ENCODE results near the gene PAX4. TPM values are rescaled to one million over a fixed set of nuclear protein-coding genes. Genes with fewer than 3 reads are reported as not detected.

PAX4 gene
- total RNA-seq, 4 donors from 2014 or later = not detected

GRCh38 chr7:127648986-127649385 lies 31.0 kb upstream of the PAX4 start:
- TF ChIP-seq, protein P1, sequence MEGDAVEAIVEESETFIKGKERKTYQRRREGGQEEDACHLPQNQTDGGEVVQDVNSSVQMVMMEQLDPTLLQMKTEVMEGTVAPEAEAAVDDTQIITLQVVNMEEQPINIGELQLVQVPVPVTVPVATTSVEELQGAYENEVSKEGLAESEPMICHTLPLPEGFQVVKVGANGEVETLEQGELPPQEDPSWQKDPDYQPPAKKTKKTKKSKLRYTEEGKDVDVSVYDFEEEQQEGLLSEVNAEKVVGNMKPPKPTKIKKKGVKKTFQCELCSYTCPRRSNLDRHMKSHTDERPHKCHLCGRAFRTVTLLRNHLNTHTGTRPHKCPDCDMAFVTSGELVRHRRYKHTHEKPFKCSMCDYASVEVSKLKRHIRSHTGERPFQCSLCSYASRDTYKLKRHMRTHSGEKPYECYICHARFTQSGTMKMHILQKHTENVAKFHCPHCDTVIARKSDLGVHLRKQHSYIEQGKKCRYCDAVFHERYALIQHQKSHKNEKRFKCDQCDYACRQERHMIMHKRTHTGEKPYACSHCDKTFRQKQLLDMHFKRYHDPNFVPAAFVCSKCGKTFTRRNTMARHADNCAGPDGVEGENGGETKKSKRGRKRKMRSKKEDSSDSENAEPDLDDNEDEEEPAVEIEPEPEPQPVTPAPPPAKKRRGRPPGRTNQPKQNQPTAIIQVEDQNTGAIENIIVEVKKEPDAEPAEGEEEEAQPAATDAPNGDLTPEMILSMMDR (IDR thresholded peaks at IDR 0.05 in 4 of 5, conservative IDR thresholded peaks at IDR 0.05 in 1 of 5) = no peak
- TF ChIP-seq POLR2A (IDR thresholded peaks at IDR 0.05) = no peak
- Histone ChIP-seq H3K36me3 (no peaks in the 10 kb centered on the region), H3K9me3 (no peaks in the 10 kb centered on the region), H3K4me1 (peaks cover 12 to 19% of the 10 kb centered on the region in 2 donors), H3K27ac (no peak overlapping the region), H3K4me3 (no peak overlapping the region), H3K27me3 (no peaks in the 10 kb centered on the region)
- ATAC-seq = no peak
- DNase-seq = no peak
- intact Hi-C loops (cut with DNase I; ENCODE audit: low total_unique reads) = no loop called here
- in situ Hi-C loops (cut with MboI; ENCODE audit: low sequenced_read_pairs in 4 of 4) = loop anchor here in 2 of 4 donors (5.0 to 10.0 kb wide), 2 partner anchors 54 to 67 kb away; partner anchors contain the start of gene FSCN3 (in 1 of the 2)

DNA sequence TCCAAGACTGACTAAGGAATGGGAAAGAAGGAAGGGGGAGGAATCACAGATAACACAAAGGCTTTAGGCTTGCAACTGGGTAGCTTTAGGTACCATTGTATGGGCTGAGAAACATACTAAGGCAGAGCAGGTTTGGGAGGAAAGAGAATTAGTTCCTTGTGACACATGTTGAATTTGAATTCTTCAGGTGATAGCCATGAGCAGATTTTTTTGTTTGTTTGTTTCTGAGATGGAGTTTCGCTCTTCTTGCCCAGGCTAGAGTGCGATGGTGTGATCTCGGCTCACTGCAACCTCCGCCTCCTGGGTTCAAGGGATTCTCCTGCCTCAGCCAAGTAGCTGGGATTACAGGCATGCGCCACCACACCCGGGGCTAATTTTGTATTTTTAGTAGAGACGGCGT lies 29.7 kb upstream of the PAX4 start:
- ATAC-seq (no peak), DNase-seq (no peak)
- no peaks in the 10 kb centered on the region for H3K9me3 ChIP-seq
- H3K4me3 ChIP-seq = no peak overlapping the region
- H3K36me3 ChIP-seq = no peaks in the 10 kb centered on the region
- in situ Hi-C loops (cut with MboI; ENCODE audit: low sequenced_read_pairs in 4 of 4) (loop anchor here in 2 of 4 donors (5.0 to 10.0 kb wide), 2 partner anchors 53 to 65 kb away; partner anchors contain the start of gene FSCN3 (in 1 of the 2)), intact Hi-C loops (cut with DNase I; ENCODE audit: low total_unique reads) (no loop called here)
- TF ChIP-seq, protein P1 (IDR thresholded peaks at IDR 0.05 in 4 of 5, conservative IDR thresholded peaks at IDR 0.05 in 1 of 5) = no peak
- no peak for TF ChIP-seq POLR2A (IDR thresholded peaks at IDR 0.05)
- H3K4me1 ChIP-seq = peaks cover under 1 to 6% of the 10 kb centered on the region in 2 donors
- H3K27me3 ChIP-seq = no peaks in the 10 kb centered on the region
- H3K27ac ChIP-seq = no peak overlapping the region

DNA sequence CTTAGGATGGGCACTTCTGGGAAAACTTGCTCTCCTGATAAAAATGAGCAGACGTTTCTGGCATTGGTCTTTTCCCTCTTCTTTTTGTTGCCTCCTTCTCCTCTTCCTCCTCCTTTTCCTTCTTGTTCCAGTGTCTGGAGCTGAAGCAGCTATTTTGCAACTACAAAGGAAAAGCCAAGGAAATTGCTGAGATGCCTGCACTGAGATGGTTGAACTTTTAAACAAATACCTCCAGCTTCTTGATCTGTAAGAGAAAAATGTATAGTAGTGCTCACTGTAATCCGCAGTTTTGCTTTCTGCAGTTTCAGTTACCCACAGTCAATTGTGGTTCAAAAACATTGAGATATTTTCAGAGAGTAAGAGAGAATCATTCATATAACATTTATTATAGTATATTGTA lies 26.5 kb upstream of the PAX4 start:
- intact Hi-C loops (cut with DNase I; ENCODE audit: low total_unique reads) (no loop called here), in situ Hi-C loops (cut with MboI; ENCODE audit: low sequenced_read_pairs in 4 of 4) (loop anchor here in 1 of 4 donors (10.0 kb wide), 1 partner anchor 50 kb away; the partner anchor contains the start of gene FSCN3)
- H3K4me3 ChIP-seq = no peak overlapping the region
- DNase-seq (no peak), ATAC-seq (no peak)
- H3K27me3 ChIP-seq = no peaks in the 10 kb centered on the region
- H3K4me1 ChIP-seq = no peaks in the 10 kb centered on the region
- TF ChIP-seq POLR2A (IDR thresholded peaks at IDR 0.05) = no peak
- TF ChIP-seq, protein P1 (IDR thresholded peaks at IDR 0.05 in 4 of 5, conservative IDR thresholded peaks at IDR 0.05 in 1 of 5) = no peak
- H3K9me3 ChIP-seq = no peaks in the 10 kb centered on the region
- no peaks in the 10 kb centered on the region for H3K36me3 ChIP-seq
- no peak overlapping the region for H3K27ac ChIP-seq

GRCh38 chr7:127638197-127638596 lies 20.3 kb upstream of the PAX4 start:
- H3K4me3 ChIP-seq = no peak overlapping the region
- in situ Hi-C loops (cut with MboI; ENCODE audit: low sequenced_read_pairs in 4 of 4) = no loop called here

More at GRCh38 chr7:127638197-127638596, 20.3 kb upstream of the PAX4 start:
- DNase-seq = no peak
- Histone ChIP-seq H3K27me3 (peaks cover 0 to 5% (median 0%) of the 10 kb centered on the region in 3 donors), H3K9me3 (no peaks in the 10 kb centered on the region), H3K4me1 (no peaks in the 10 kb centered on the region), H3K27ac (no peak overlapping the region), H3K36me3 (no peaks in the 10 kb centered on the region)
- no peak for TF ChIP-seq POLR2A (IDR thresholded peaks at IDR 0.05)
- TF ChIP-seq, protein P1 (IDR thresholded peaks at IDR 0.05 in 4 of 5, conservative IDR thresholded peaks at IDR 0.05 in 1 of 5) = no peak
- ATAC-seq = no peak
- intact Hi-C loops (cut with DNase I; ENCODE audit: low total_unique reads) = no loop called here

Measured in gastrocnemius medialis (tissue), 4 donors.